Stimulated activated naive B cell treated with anti-CD40 and anti-IgM and Interleukin-4, amounts not matched to agents 10 μg/mL and 1 μg/mL and 100 μg/mL, for 72 hours (primary cell): Measurements from ENCODE around the gene PTPRN2.

Experiments used
- ATAC-seq, 2 donors: fragments of 150-1000 bp; cut with Tn5 transposase; replicated peaks; 2 replicates each; pipeline ENCODE4 v1.10.0; 2021; ENCODE audit warnings: moderate library complexity in 1 of 2
- DNase-seq: peaks from one replicate; pipeline ENCODE4 v3.0.0; 2021
- H3K27ac Mint-ChIP-seq: one replicate; pipeline ENCODE4 v1.8.0; 2022; ENCODE audit warnings: mild to moderate bottlenecking, mixed read lengths
- H3K27me3 Mint-ChIP-seq, 2 donors: one replicate each; pipeline ENCODE4 v1.8.0; 2022; ENCODE audit warnings: mixed read lengths in 2 of 2
- H3K36me3 Mint-ChIP-seq, 2 donors: one replicate each; pipeline ENCODE4 v1.8.0; 2022; ENCODE audit warnings: mixed read lengths in 2 of 2, mild to moderate bottlenecking in 1 of 2
- H3K4me1 Mint-ChIP-seq, 2 donors: one replicate each; pipeline ENCODE4 v1.8.0; 2022; ENCODE audit warnings: mixed read lengths in 2 of 2, mild to moderate bottlenecking in 1 of 2
- H3K4me3 Mint-ChIP-seq, 2 donors: one replicate each; pipeline ENCODE4 v1.8.0; 2022; ENCODE audit warnings: mild to moderate bottlenecking in 2 of 2, mixed read lengths in 2 of 2, moderate library complexity in 1 of 2
- H3K9me3 Mint-ChIP-seq, 2 donors: one replicate each; pipeline ENCODE4 v1.8.0; 2022; ENCODE audit warnings: mixed read lengths in 2 of 2, mild to moderate bottlenecking in 1 of 2

Gene PTPRN2

DNA sequence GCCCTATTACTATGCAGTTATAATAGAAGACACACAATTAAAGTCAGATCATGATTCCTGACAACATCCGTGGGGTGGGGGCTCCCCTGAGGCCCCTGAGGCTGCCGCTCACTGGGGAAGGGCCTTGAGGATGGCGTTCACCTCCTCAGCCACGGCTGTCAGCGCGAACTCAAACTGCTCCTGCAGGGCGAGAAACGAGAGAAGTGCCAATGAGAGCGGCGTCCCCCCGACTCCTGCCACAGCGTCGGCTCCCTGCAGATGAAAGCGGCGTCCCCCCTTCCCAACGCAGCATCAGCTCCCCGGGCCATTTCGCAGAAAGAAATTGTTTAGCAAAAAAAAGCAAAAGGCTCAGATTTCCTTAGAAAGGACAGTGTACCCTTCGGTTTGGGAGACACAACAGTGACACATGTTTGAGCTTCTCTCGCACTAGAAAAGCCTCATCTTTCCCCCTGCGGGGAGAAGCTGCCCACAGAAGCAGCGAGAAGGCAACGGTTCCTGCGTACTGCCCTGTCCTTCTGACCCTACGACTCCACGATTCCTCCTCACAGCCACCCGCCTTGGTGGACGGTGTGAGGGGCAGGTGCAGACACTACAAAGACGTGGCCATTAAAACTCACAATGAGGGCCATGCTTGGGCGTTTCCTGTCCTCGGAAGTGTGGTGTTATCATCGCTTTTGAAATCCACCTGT lies 1046.9 kb downstream of the PTPRN2 start:
- no peak for ATAC-seq
- Mint-ChIP-seq H3K36me3 (peaks cover 3 to 35% of the 10 kb centered on the region in 2 donors), H3K4me3 (no peak overlapping the region), H3K27ac (no peak overlapping the region), H3K27me3 (peaks cover 12 to 14% of the 10 kb centered on the region in 2 donors), H3K4me1 (peaks cover 0 to 11% of the 10 kb centered on the region in 2 donors), H3K9me3 (peaks cover 7 to 13% of the 10 kb centered on the region in 2 donors)
- DNase-seq: no peak

DNA sequence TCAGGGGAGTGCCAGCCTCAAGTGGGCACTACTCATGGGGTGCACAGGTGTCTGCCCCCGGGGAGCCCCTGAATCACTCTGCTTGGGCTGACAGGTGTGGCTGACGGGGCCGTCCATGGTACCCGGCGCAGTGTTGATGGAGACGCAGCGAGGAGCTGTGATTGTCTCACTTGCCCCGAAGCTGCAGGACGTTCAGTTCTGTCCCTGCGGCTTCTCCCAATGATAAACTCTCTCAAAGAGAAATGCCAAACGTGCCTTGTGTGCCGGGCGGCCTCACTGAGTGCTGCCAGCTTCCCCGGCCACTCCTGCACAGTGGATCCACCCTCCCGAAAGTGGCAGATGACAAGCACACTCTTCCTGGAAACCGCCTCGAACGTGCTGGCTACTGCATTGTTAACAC lies 1047.6 kb downstream of the PTPRN2 start:
- Mint-ChIP-seq H3K9me3 (peaks cover 4 to 11% of the 10 kb centered on the region in 2 donors), H3K27ac (no peak overlapping the region), H3K27me3 (peaks cover 12 to 14% of the 10 kb centered on the region in 2 donors), H3K4me3 (no peak overlapping the region), H3K36me3 (peaks cover 3 to 28% of the 10 kb centered on the region in 2 donors), H3K4me1 (peaks cover 0 to 10% of the 10 kb centered on the region in 2 donors)
- DNase-seq (no peak), ATAC-seq (no peak)

DNA sequence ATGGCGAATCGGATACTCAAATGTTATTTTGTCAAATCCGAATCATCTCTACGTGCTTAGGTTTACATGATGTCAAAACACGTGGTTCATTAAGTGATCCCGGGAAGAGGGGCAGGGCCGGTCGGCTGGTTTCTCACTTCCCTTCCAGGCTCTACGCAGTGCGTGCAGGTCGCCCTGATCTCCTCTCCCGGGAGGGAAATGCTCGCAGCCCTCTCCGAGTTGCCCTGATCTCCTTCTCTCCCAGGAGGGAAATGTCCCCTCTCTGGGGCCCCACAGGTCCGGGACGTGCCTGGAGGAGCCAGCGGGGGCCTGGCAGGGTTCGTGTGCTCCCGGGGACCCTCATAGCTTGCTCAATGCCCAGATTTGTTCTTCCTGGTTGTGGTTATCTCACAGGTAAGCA lies 1048.1 kb downstream of the PTPRN2 start:
- Mint-ChIP-seq H3K27ac (no peak overlapping the region), H3K4me1 (peaks cover 0 to 5% of the 10 kb centered on the region in 2 donors), H3K9me3 (peaks cover under 1 to 6% of the 10 kb centered on the region in 2 donors), H3K4me3 (no peak overlapping the region), H3K27me3 (peaks cover 12 to 14% of the 10 kb centered on the region in 2 donors), H3K36me3 (peaks cover 2 to 23% of the 10 kb centered on the region in 2 donors)
- DNase-seq (no peak), ATAC-seq (no peak)

DNA sequence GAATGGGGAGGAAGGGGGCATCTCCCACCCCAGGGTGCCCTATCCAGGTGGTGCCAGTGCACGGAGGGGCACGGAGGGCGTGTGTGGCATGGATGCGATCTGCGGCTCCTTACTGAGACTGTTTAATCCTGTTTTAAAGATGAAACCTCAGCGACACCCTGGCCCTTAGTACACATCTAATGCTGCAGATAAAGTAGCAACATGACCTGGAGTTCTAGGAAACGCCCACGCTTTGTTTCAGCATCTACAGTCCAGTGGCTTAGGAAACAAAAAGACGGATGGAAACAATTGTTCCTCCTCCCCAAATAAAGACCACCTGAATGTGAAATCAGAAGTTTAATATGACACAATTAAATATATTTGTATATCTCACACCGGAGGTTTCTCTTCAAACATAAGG lies 1048.9 kb downstream of the PTPRN2 start:
- DNase-seq (no peak), ATAC-seq (no peak)
- no peaks in the 10 kb centered on the region for H3K4me1 Mint-ChIP-seq
- no peak overlapping the region for H3K4me3 Mint-ChIP-seq
- H3K36me3 Mint-ChIP-seq: peaks cover 2 to 15% of the 10 kb centered on the region in 2 donors
- H3K27me3 Mint-ChIP-seq: peaks cover 12 to 17% of the 10 kb centered on the region in 2 donors
- H3K27ac Mint-ChIP-seq: no peak overlapping the region
- H3K9me3 Mint-ChIP-seq: peaks cover 0 to 5% of the 10 kb centered on the region in 2 donors

DNA sequence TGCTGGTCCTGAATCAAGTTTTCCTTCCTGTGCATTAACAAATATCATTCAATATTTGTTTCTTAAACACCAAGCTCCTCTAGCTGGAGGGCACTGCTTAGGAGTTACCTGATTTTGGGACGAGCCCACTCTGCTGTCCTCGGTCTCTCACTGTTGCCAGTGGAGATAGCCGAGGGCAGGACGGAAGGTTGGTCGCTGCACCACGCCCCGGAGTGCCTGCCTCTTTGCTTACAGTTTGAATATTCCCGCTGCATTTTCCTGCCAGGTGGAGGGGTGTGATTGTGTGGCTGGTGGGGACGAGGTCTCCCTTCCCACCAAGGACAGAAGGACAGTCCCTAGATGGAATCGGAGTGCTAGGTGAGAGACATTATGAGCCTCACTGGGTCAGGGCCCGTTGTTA lies 1049.3 kb downstream of the PTPRN2 start:
- Mint-ChIP-seq H3K27me3 (peaks cover 12 to 17% of the 10 kb centered on the region in 2 donors), H3K4me3 (no peak overlapping the region), H3K27ac (no peak overlapping the region), H3K9me3 (peaks cover 4 to 8% of the 10 kb centered on the region in 2 donors), H3K4me1 (no peaks in the 10 kb centered on the region), H3K36me3 (peaks cover 4 to 14% of the 10 kb centered on the region in 2 donors)
- DNase-seq (no peak), ATAC-seq (no peak)

DNA sequence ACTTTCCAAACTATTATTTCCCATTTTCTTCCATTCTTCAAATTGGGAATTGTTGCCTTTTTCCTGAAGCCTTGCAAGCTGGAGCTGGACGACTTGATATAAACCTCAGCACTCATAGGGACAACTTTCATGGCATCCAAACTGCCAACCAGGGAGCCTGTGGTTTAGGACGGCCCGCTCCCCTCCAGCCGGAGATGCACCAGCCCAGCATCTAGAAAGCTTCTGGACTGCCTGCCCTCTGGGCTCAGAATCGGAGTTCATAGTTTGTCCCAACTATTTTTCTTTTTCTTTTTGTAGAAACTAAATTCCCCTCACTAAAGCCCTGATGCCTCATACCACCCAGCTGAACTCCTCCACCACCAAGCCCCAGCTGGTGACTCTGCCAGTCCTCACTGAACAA lies 1050.6 kb downstream of the PTPRN2 start:
- H3K27me3 Mint-ChIP-seq: peaks cover 12 to 17% of the 10 kb centered on the region in 2 donors
- H3K4me1 Mint-ChIP-seq: no peaks in the 10 kb centered on the region
- ATAC-seq: no peak
- no peak overlapping the region for H3K4me3 Mint-ChIP-seq
- H3K36me3 Mint-ChIP-seq: peaks cover 6 to 16% of the 10 kb centered on the region in 2 donors
- H3K9me3 Mint-ChIP-seq: peaks cover 14 to 17% of the 10 kb centered on the region in 2 donors
- no peak for DNase-seq
- H3K27ac Mint-ChIP-seq: no peak overlapping the region

DNA sequence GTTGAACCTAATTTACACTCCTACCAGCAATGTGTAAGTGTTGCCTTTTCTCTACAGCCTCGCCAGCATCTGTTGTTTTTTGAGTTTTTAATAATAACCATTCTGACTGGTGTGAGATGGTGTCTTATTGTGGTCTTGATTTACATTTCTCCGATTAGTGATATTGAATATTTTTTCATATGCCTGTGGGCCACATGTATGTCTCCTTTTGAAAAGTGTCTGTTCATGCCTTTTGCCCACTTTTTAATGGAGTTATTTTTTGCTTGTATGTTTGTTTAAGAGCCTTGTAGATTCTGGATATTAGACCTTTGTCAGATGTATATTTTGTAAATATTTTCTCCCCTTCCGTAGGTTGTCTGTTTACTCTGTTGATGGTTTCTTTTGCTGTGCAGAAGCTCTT lies 1055.6 kb downstream of the PTPRN2 start:
- Mint-ChIP-seq H3K4me1 (no peaks in the 10 kb centered on the region), H3K36me3 (peaks cover 3 to 4% of the 10 kb centered on the region in 2 donors), H3K27ac (no peak overlapping the region), H3K27me3 (peaks cover 0 to 6% of the 10 kb centered on the region in 2 donors), H3K9me3 (peaks cover 21 to 25% of the 10 kb centered on the region in 2 donors), H3K4me3 (no peak overlapping the region)
- DNase-seq (no peak), ATAC-seq (no peak)

DNA sequence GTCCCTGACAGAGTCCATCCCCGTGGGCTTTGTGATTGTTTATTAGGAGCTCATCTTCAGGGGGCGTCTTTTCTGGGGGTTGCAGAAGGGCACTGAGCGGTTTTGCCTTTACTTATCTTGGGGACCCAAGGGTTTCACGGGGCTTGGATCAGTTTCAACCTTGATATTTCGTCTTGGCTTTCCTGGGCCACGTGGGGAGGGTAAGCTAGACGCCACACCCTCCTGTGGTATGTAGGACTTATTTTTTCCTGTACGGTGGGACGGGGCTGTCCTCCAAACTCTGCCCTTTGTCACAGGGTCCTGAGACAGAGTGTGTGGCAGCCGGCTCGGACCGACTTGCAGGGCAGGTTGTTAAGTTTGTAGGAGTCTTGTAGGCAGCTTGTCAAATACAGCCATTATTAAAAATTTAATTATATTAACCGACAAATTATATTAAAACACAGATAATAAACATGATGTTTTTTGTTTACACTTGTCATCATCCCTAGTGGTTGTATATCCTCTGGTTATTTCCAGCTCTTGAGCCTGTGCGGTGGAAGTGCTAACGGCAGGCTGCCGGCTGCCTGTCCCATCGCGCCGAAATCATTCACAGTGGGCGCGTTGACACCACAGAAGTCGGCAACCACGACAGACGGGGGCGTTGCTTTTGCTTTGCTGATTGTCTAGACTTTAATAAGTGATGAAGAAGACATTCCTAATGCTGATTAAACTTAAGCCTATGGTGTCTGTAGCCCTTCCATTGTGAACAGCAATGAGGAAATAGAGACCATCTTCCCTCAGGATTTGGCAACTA lies 1057.7 kb downstream of the PTPRN2 start:
- H3K4me3 Mint-ChIP-seq: no peak overlapping the region
- H3K9me3 Mint-ChIP-seq: peaks cover 21 to 25% of the 10 kb centered on the region in 2 donors
- ATAC-seq: no peak
- H3K36me3 Mint-ChIP-seq: peaks cover 3 to 4% of the 10 kb centered on the region in 2 donors
- no peaks in the 10 kb centered on the region for H3K4me1 Mint-ChIP-seq
- peaks cover 4 to 9% of the 10 kb centered on the region in 2 donors for H3K27me3 Mint-ChIP-seq
- DNase-seq: no peak
- no peak overlapping the region for H3K27ac Mint-ChIP-seq

DNA sequence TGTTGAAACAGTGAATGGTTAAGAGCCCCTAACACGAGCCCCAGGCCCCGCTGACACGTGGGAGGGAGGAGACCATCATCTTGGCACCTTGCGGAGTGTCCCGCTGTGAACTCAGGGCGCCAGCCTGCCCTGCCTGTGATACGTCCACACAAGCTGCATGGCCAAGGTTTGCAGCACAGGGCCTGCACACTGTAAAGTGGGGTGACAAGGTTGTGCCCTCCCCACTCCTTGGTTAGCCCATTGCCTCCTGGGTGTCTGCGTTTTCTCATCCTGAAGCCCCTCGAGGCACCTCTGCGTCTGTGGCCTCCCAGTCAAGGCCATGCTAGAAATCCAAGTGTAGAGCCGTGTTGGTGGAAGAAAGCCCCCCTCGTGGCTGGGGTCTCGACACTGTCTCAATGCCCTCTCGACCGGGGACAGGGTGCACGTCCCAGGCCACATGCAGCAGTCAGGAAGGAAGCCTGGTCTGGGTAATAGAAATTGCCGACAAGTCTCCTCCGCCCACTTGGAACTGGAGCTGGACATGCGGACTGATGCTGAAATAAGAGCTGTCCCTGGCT lies 1058.8 kb downstream of the PTPRN2 start:
- peaks cover 3 to 4% of the 10 kb centered on the region in 2 donors for H3K36me3 Mint-ChIP-seq

DNA sequence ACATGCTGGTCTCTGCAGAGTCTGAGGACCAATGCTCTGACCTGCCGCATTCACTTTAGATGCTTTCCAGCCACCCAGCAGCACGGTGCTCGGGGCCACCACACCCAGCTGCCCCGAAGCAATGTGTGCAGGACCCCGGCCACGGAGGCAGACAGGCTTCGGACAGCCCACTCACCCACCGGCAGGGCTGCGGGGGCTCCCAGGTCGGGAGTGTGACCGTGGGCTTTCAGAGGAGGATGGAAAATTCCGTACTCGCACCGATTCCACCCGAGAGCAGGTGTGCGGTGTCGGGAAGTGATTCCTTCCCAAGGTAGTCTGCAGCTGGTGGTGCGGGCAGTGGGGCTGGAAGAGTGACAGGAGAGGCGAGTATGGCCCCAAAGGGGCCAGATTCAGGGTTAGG lies 1059.9 kb downstream of the PTPRN2 start:
- H3K4me3 Mint-ChIP-seq: no peak overlapping the region
- ATAC-seq: no peak
- no peaks in the 10 kb centered on the region for H3K4me1 Mint-ChIP-seq

More for the DNA sequence above, 1058.8 kb downstream of the PTPRN2 start:
- Mint-ChIP-seq H3K4me3 (no peak overlapping the region), H3K27ac (no peak overlapping the region), H3K4me1 (no peaks in the 10 kb centered on the region), H3K27me3 (peaks cover 4 to 11% of the 10 kb centered on the region in 2 donors), H3K9me3 (peaks cover 21 to 22% of the 10 kb centered on the region in 2 donors)
- DNase-seq (no peak), ATAC-seq (peak in 1 of 2 donors; percentile 19)

DNA sequence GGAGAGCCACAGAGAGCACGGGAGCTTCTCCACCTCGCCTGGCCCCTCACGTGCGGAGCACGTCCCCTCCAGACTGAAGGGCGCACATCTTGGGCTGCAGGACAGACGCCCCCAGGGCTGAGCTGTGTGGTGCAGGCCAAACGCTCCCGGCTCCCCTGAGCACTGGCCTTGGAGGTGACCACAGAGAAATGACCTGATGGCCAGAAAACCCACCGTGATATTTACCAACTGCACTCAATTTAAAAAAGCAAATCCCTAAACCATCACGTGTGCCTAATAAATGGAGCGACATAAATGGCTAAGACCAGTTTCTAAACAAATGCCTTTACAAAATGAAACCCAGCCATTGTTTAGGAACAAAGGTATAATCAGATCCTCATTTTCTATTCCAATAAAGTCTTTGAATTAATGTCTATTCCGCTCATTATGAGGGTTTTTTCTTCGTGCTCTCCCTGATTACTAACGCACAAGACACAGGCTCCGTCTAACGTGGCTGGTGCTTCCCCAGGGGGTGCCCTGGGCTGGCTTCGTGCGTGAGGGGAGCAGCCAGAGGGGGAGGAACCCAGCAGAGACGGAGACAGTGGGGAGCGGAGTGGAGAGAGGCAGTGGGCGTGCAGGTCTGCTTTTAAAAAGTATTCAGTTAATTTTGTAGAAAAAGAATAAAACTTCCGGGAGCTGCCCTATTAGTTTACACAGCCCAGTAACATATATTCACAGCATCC lies 1060.5 kb downstream of the PTPRN2 start:
- Mint-ChIP-seq H3K4me1 (no peaks in the 10 kb centered on the region), H3K36me3 (no peaks in the 10 kb centered on the region), H3K27ac (no peak overlapping the region), H3K27me3 (peaks cover 4 to 14% of the 10 kb centered on the region in 2 donors), H3K9me3 (peaks cover 7 to 8% of the 10 kb centered on the region in 2 donors), H3K4me3 (no peak overlapping the region)
- no peak for DNase-seq
- ATAC-seq: no peak

More for the DNA sequence above, 1059.9 kb downstream of the PTPRN2 start:
- Mint-ChIP-seq H3K27ac (no peak overlapping the region), H3K36me3 (no peaks in the 10 kb centered on the region), H3K27me3 (peaks cover 4 to 11% of the 10 kb centered on the region in 2 donors), H3K9me3 (peaks cover 13% of the 10 kb centered on the region in 2 donors)
- no peak for DNase-seq

DNA sequence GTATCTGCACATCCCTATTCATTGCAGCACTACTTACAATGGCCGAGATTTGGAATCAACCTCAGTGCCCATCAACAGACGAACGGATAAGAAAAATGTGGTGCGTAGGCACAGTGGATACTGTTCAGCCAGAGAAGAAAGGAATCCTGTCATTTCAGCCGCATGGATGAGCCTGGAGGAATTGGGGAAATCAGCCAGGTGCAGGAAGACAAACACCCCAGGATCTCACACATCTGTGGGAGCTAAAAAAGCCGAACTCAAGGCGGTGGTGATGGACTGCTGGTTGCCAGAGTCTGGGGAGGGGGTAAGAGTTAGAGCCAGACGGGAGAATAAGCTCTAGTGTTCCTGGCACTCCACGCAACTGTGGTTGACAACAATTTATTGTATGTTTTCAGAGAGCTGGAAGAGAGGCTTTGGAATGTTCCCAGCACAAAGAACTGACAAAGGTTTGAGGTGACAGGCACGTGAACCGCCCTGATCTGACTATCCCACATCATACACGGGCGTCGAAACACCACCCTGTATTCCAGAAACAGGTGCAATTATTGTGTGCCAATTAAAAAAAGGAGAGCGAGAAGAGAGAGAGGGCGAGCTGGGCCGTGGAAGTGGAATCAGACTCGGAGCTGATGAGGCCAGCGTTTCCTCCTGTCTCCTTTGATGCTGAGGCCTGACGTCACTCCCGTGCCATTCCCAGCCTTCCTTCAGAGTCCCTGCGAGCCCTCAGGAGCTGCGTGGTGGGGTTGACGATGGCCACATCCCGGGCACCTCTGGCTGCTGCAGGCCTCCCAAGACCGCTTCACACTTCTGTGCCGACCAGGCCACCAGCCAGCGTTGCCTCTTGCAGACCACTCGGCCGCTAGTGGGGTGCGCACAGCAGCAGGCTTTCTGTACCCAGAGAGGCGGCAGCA lies 1061.4 kb downstream of the PTPRN2 start:
- H3K27ac Mint-ChIP-seq: no peak overlapping the region
- DNase-seq (no peak), ATAC-seq (no peak)
- H3K36me3 Mint-ChIP-seq: no peaks in the 10 kb centered on the region
- peaks cover 0 to 3% of the 10 kb centered on the region in 2 donors for H3K9me3 Mint-ChIP-seq
- peaks cover 4 to 21% of the 10 kb centered on the region in 2 donors for H3K27me3 Mint-ChIP-seq
- H3K4me3 Mint-ChIP-seq: no peak overlapping the region
- no peaks in the 10 kb centered on the region for H3K4me1 Mint-ChIP-seq

DNA sequence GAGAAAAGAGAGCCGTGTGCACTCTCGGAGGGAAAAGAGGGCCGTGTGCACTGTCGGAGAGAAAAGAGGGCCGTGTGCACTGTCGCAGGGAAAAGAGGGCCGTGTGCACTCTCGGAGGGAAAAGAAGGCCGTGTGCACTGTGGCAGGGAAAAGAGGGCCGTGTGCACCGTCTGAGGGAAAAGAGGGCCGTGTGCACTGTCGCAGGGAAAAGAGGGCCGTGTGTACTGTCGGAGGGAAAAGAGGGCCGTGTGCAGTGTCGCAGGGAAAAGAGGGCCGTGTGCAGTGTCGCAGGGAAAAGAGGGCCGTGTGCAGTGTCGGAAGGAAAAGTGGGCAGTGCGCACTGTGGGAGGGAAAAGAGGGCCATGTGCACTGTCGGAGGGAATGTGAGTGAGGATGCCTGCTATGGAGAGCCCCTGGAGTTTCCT lies 1062.1 kb downstream of the PTPRN2 start:
- peaks cover 0 to 2% of the 10 kb centered on the region in 2 donors for H3K36me3 Mint-ChIP-seq
- no peak overlapping the region for H3K4me3 Mint-ChIP-seq
- DNase-seq (no peak), ATAC-seq (no peak)
- H3K4me1 Mint-ChIP-seq: no peaks in the 10 kb centered on the region
- peaks cover 4 to 24% of the 10 kb centered on the region in 2 donors for H3K27me3 Mint-ChIP-seq
- H3K27ac Mint-ChIP-seq: no peak overlapping the region
- peaks cover 1 to 2% of the 10 kb centered on the region in 2 donors for H3K9me3 Mint-ChIP-seq
